ENCODE data around the gene OCIAD2.
A peak's percentile ranks its signal among the peaks of the same experiment; 100 is the strongest.
"Not testable (repeated sequence)": the region's sequence is repeated elsewhere in the genome, so short reads cannot be mapped to it uniquely, and the experiment has no call there.

The OCIAD2 gene

GRCh38 chr4:48906206-48907173 lies at the start of gene OCIAD2:
Gene OCIAD2 (minus strand): TSS chr4:48906774. CDS start chr4:48904549, 2,225 bp downstream.
- peak; percentile 88 for DNase-seq

- no peak for DNase-seq
Observed at GRCh38 chr4:48954314-48954713, 47.7 kb upstream of the OCIAD2 start.

GRCh38 chr4:48949518-48950219 lies 43.1 kb upstream of the OCIAD2 start:
- DNase-seq, result no peak

- DNase-seq, result no peak
Observed at GRCh38 chr4:48949086-48949485, 42.5 kb upstream of the OCIAD2 start.

- no peak for DNase-seq
Observed at GRCh38 chr4:48947731-48948130, 41.2 kb upstream of the OCIAD2 start.

- peak; percentile 28 for DNase-seq
Observed at GRCh38 chr4:48945981-48946380, 39.4 kb upstream of the OCIAD2 start.

- DNase-seq, result no peak
Observed at GRCh38 chr4:48944756-48945241, 38.2 kb upstream of the OCIAD2 start.

- no peak for DNase-seq
Observed at GRCh38 chr4:48944252-48944651, 37.7 kb upstream of the OCIAD2 start.

GRCh38 chr4:48943387-48943786 lies 36.8 kb upstream of the OCIAD2 start:
- DNase-seq, result no peak

- no peak for DNase-seq
Observed at GRCh38 chr4:48939785-48940184, 33.2 kb upstream of the OCIAD2 start.

- no peak for DNase-seq
Observed at GRCh38 chr4:48938831-48939230, 32.3 kb upstream of the OCIAD2 start.

GRCh38 chr4:48937033-48937432 lies 30.5 kb upstream of the OCIAD2 start:
- DNase-seq, result no peak

GRCh38 chr4:48931459-48931858 lies 24.9 kb upstream of the OCIAD2 start:
- DNase-seq, result no peak

- no peak for DNase-seq
Observed at GRCh38 chr4:48930654-48931053, 24.1 kb upstream of the OCIAD2 start.

- no peak for DNase-seq
Observed at GRCh38 chr4:48924416-48924815, 17.8 kb upstream of the OCIAD2 start.

- DNase-seq, result not testable (repeated sequence)
Observed at GRCh38 chr4:48923065-48923464, 16.5 kb upstream of the OCIAD2 start.

GRCh38 chr4:48914311-48914710 lies 7.7 kb upstream of the OCIAD2 start:
- no peak for DNase-seq

- DNase-seq, result no peak
Observed at GRCh38 chr4:48913346-48913745, 6.8 kb upstream of the OCIAD2 start.

GRCh38 chr4:48912349-48912748 lies 5.8 kb upstream of the OCIAD2 start:
- DNase-seq, result no peak

- no peak for DNase-seq
Observed at GRCh38 chr4:48910511-48910910, 3.9 kb upstream of the OCIAD2 start.

GRCh38 chr4:48909697-48910096 lies 3.1 kb upstream of the OCIAD2 start:
- no peak for DNase-seq

GRCh38 chr4:48908687-48909086 lies 2.1 kb upstream of the OCIAD2 start:
- DNase-seq, result no peak

- no peak for DNase-seq
Observed at GRCh38 chr4:48907706-48908477, 1.3 kb upstream of the OCIAD2 start.
